A549 (cell line): ENCODE measurements around the gene LGALS7. TPM values are rescaled to one million over a fixed set of nuclear protein-coding genes. Genes with fewer than 3 reads are reported as not detected.
A peak's percentile ranks its signal among the peaks of the same experiment; 100 is the strongest.

Experiments
- ATAC-seq, 2 experiments: fragments of 200-7000 bp in 1 of 2; fragments of >200 bp in 1 of 2; cut with Nextera tagmentation in 1 of 2; cut with Tn5 transposase in 1 of 2; 3 replicates each; pipeline versions ENCODE4 v1.8.0 to v1.9.1; 2018 to 2020; ENCODE audit warnings: mild to moderate bottlenecking in 1 of 2, moderate library complexity in 1 of 2
- CTCF ChIA-PET: fragments of 300-600 bp; sonication (Branson Sonifier 250); formaldehyde crosslinking; extraction: SDS; loops from one replicate; lab custom pipeline; 2021; ENCODE audit warnings: antibody characterized with exemption, inconsistent platforms; lab: Yijun Ruan, JAX
- POLR2A ChIA-PET: fragments of 350-600 bp; formaldehyde crosslinking; extraction: SDS; loops from one replicate; lab custom pipeline; 2021; ENCODE audit warnings: antibody characterized with exemption, inconsistent platforms; lab: Yijun Ruan, JAX
- DNase-seq, 2 experiments: peaks; one replicate each; pipeline versions ENCODE4 v3.0.0 to v3.0.0-alpha.2; 2011 to 2016; ENCODE audit warnings: low read depth in 1 of 2, low spot score in 1 of 2
- FAIRE-seq: peaks from 2 replicates; lab custom pipeline; 2011; peaks lifted over from hg19 to GRCh38; lab: Jason Lieb, UNC
- H3K27ac ChIP-seq, 2 experiments: fragments of >200 bp; sonication (Bioruptor Twin); formaldehyde crosslinking; 3 replicates each; pipeline ENCODE4 v1.5.1; 2016 to 2017
- H3K4me1 ChIP-seq: fragments of >200 bp; sonication (Bioruptor Twin); formaldehyde crosslinking; 3 replicates; pipeline ENCODE4 v1.6.1; 2016
- H3K4me2 ChIP-seq: fragments of >200 bp; sonication (Bioruptor Twin); formaldehyde crosslinking; 3 replicates; pipeline ENCODE4 v1.6.1; 2016
- H3K4me3 ChIP-seq: fragments of >200 bp; sonication (Bioruptor Twin); formaldehyde crosslinking; 3 replicates; pipeline ENCODE4 v1.5.1; 2016
- H3K9me3 ChIP-seq: fragments of >200 bp; sonication (Bioruptor Twin); formaldehyde crosslinking; 3 replicates; pipeline ENCODE4 v1.6.1; 2016
- CBX2 ChIP-seq: fragments of 200-600 bp; sonication (generic); IDR thresholded peaks from 2 replicates; pipeline ENCODE4 v1.6.1; 2016; ENCODE audit warnings: low read depth, mild to moderate bottlenecking, borderline replicate concordance
- CBX8 ChIP-seq: fragments of 200-600 bp; sonication (generic); IDR thresholded peaks from 2 replicates; pipeline ENCODE4 v1.6.1; 2016
- CHD2 ChIP-seq: fragments of 150-350 bp; IDR thresholded peaks from 2 replicates; pipeline ENCODE4 v1.6.1; 2014; ENCODE audit warnings: low read length; ENCODE audit not compliant: partially characterized antibody
- EHF ChIP-seq: fragments of 250-450 bp; sonication (Bioruptor Pico); IDR thresholded peaks from 2 replicates; pipeline ENCODE4 v1.5.0; 2020; ENCODE audit warnings: mild to moderate bottlenecking
- FOSL2 ChIP-seq, 2 experiments: fragments of 450-650 bp in 1 of 2; fragments of >200 bp in 1 of 2; sonication (Bioruptor Twin) in 1 of 2; formaldehyde crosslinking; IDR thresholded peaks; 2 replicates each; pipeline versions ENCODE4 v1.5.0 to v1.6.1; 2016 to 2020; ENCODE audit warnings: mild to moderate bottlenecking in 1 of 2, moderate library complexity in 1 of 2
- FOXS1 ChIP-seq: fragments of 250-450 bp; sonication (Bioruptor Pico); IDR thresholded peaks from 2 replicates; pipeline ENCODE4 v1.5.0; 2020; ENCODE audit warnings: mild to moderate bottlenecking, moderate library complexity
- HDAC2 ChIP-seq: fragments of 200-600 bp; sonication (generic); IDR thresholded peaks from 2 replicates; pipeline ENCODE4 v1.6.1; 2016
- HEYL ChIP-seq: fragments of 250-450 bp; sonication (Bioruptor Pico); IDR thresholded peaks from 2 replicates; pipeline ENCODE4 v1.8.0; 2021; ENCODE audit warnings: mild to moderate bottlenecking, moderate library complexity
- HOXA7 ChIP-seq: fragments of 250-450 bp; sonication (Bioruptor Pico); IDR thresholded peaks from 2 replicates; pipeline ENCODE4 v1.5.0; 2020; ENCODE audit warnings: mild to moderate bottlenecking, moderate library complexity
- HOXB5 ChIP-seq: fragments of 250-450 bp; sonication (Bioruptor Pico); IDR thresholded peaks from 2 replicates; pipeline ENCODE4 v1.5.0; 2020; ENCODE audit warnings: mild to moderate bottlenecking, moderate library complexity
- JUN ChIP-seq, 2 experiments: fragments of >200 bp; sonication (Bioruptor Twin); formaldehyde crosslinking; IDR thresholded peaks; 2 replicates in 1 of 2; 3 replicates in 1 of 2; pipeline ENCODE4 v1.6.1; 2016 to 2017
- JUNB ChIP-seq: fragments of >200 bp; sonication (Bioruptor Twin); formaldehyde crosslinking; IDR thresholded peaks from 2 replicates; pipeline ENCODE4 v1.6.1; 2016
- KDM1A ChIP-seq: fragments of 200-600 bp; sonication (generic); IDR thresholded peaks from 2 replicates; pipeline ENCODE4 v1.6.1; 2016; ENCODE audit warnings: low read depth, mild to moderate bottlenecking
- KDM5A ChIP-seq: fragments of 200-600 bp; sonication (generic); IDR thresholded peaks from 2 replicates; pipeline ENCODE4 v1.6.1; 2016; ENCODE audit warnings: antibody characterized with exemption, mild to moderate bottlenecking
- MYC ChIP-seq: IDR thresholded peaks from 2 replicates; pipeline ENCODE4 v1.6.1; 2012; ENCODE audit warnings: mild to moderate bottlenecking, inconsistent platforms, low read length, improper control_type of control experiment, borderline replicate concordance
- RARB ChIP-seq: fragments of 250-450 bp; sonication (Bioruptor Pico); IDR thresholded peaks from 2 replicates; pipeline ENCODE4 v1.8.0; 2021; ENCODE audit warnings: mild to moderate bottlenecking, moderate library complexity
- RCOR1 ChIP-seq: fragments of 150-350 bp; IDR thresholded peaks from 2 replicates; pipeline ENCODE4 v1.6.1; 2014; ENCODE audit warnings: antibody characterized with exemption, low read length, low read depth
- RFX5 ChIP-seq: fragments of 450-650 bp; IDR thresholded peaks from 2 replicates; pipeline ENCODE4 v1.7.1; 2014; ENCODE audit warnings: antibody characterized with exemption, mild to moderate bottlenecking, moderate library complexity
- RNF2 ChIP-seq: fragments of 200-600 bp; sonication (generic); IDR thresholded peaks from 2 replicates; pipeline ENCODE4 v1.6.1; 2016; ENCODE audit warnings: low read depth, mild to moderate bottlenecking, antibody characterized with exemption, moderate library complexity, borderline replicate concordance
- SMC3 ChIP-seq: fragments of >200 bp; sonication (Bioruptor Twin); formaldehyde crosslinking; IDR thresholded peaks from 3 replicates; pipeline ENCODE4 v1.6.1; 2018; ENCODE audit warnings: inconsistent platforms
- TFCP2L1 ChIP-seq: fragments of 250-450 bp; sonication (Bioruptor Pico); IDR thresholded peaks from 2 replicates; pipeline ENCODE4 v1.5.0; 2021; ENCODE audit warnings: mild to moderate bottlenecking
- TP53 ChIP-seq: fragments of 250-450 bp; sonication (Bioruptor Pico); IDR thresholded peaks from 2 replicates; pipeline ENCODE4 v1.5.0; 2021; ENCODE audit warnings: mild to moderate bottlenecking, moderate library complexity
- ZSCAN20 ChIP-seq: fragments of 250-450 bp; sonication (Bioruptor Pico); IDR thresholded peaks from 2 replicates; pipeline ENCODE4 v1.8.0; 2022; ENCODE audit warnings: mild to moderate bottlenecking, moderate library complexity
- WGBS: methylation state at CpG from one replicate; pipeline ENCODE4 v1.1.6; 2017; ENCODE audit errors: missing lambda C conversion rate; 5-methylcytosine and 5-hydroxymethylcytosine counted together
- polyA plus RNA-seq, 4 experiments: library from polyadenylated mRNA; depleted of rRNA in 3 of 4; stranded (reverse); fragments of >200 nt; fragmentation: RNase III in 1 of 4; extraction: RNeasy Plus Mini Kit Qiagen cat#74134 plus additional on column Dnase treatment in 1 of 4; gene quantifications; 2 replicates in 3 of 4; 3 replicates in 1 of 4; pipeline ENCODE4 v1.2.3, GENCODE V29; 2011 to 2017
- TF ChIP-seq, protein P1 (sequence below): IDR thresholded peaks from 2 replicates; pipeline ENCODE4 v1.6.1; 2012
- TF ChIP-seq, protein P2 (sequence below): IDR thresholded peaks from 2 replicates; pipeline ENCODE4 v1.6.1; 2012
- TF ChIP-seq, protein P3 (sequence below): fragments of >200 bp; sonication (Bioruptor Twin); formaldehyde crosslinking; IDR thresholded peaks from 2 replicates; pipeline ENCODE4 v1.6.1; 2016
- TF ChIP-seq, protein P4 (sequence below): fragments of 250-450 bp; sonication (Bioruptor Pico); IDR thresholded peaks from 2 replicates; pipeline ENCODE4 v1.5.0; 2021; ENCODE audit warnings: mild to moderate bottlenecking, moderate library complexity, borderline replicate concordance

The LGALS7 gene
- polyA plus RNA-seq, 2 of the 4 experiments (the other 2 are of a cell fraction): not detected

DNA sequence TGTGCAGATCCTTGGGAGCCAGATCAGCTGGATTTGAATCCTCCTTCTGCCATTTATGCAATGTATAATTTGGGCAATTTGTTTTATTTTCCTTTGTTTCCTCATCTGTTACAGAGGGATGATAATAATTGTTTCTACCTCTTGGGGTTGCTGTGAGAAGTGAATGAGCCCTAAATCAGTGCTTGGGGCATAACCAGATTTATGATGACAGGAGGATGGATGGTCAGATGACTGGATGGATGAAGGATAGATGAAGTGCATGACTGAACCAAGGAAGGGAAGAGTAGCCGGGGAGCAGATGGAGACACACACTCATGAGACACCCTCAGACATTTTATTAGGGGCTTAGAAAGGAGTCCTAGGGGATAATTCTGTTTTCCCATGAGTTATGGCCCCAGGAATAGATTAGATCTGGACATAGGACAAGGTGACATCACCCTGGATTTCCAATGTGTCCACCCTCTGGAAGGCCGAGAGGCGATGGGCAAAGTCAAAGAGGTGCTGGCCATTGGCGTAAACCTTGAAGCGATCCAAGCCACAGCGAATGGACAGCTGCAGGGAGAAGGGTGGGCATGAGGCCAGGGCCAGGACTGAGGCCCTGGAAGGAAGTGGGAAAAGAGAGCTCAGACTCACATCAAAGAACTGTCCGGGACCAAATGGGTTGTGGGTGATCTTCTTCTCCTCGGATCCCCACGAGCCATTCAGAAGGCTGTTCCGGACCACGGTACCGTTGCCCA, 28.2 kb upstream of the LGALS7 start:
- peak in 1 of 2 experiments; percentile 8; a peak in 1 of 6 replicates for ATAC-seq
- H3K4me1 ChIP-seq: peaks cover 19% of the 10 kb centered on the region
- TF ChIP-seq FOXS1 (CRISPR knock-in tag) (no peak), CBX8 (no peak)
- TF ChIP-seq, all 56 proteins: peak for 0
- CTCF ChIA-PET: interaction anchor here (0.7 to 3.2 kb wide), 8 partner anchors 8 to 69 kb away, joined by 3 to 12 read pairs (median 3); partner anchors contain the start of gene LGALS4
- no peak for DNase-seq
- Histone ChIP-seq H3K27ac (peak overlapping the region in 1 of 2 experiments; percentile 14; a peak in 2 of 6 replicates), H3K4me2 (no peak overlapping the region), H3K4me3 (no peak overlapping the region), H3K9me3 (no peaks in the 10 kb centered on the region; the same call in 2 of the 3 replicates)
- POLR2A ChIA-PET: interaction anchor here (1.2 kb wide), 1 partner anchor 13 kb away, joined by 3 read pairs; no protein-coding TSS in a partner anchor
- WGBS: 91% methylated on average over 12 of the region's 12 CpGs
- FAIRE-seq: peak; percentile 96

DNA sequence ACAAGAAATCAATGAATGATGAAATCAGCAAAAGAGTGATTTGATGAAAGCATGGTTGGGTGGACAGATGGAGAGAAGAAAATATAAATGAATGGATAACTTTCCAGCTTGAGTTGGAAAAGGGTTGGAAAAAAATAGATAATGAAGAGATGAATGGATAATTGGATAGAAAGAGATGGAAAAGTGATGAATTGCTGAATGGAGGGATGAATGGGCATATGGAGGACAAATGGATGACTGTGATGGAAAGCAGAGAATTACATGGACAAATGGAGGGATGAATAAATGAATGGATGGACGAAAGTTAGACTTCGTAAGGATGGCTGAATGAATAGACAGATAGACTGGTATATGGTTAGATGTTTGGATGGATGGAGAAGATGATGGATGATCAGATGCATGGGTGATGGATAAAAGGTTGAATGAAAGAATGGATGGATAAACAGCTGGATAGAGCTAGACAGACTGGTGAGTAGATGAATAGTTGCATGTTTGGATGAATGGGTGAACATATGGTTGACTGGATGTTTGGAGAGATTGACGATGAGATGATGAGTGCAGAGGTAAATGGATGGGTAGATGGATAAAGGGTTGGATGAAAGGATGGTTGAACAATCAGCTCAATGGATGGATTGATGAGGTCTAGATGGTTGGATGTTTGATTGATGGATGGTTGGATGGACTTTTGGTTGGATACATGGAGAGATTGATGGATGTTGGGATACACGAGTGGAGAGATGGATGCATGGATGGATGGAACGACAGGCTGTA, 27.4 kb upstream of the LGALS7 start:
- ChIA-PET CTCF (interaction anchor here (0.6 to 3.2 kb wide), 15 partner anchors 9 to 398 kb away, joined by 3 to 12 read pairs (median 4); partner anchors contain the start of genes FAM98C and LGALS4), POLR2A (interaction anchor here (2.1 kb wide), 1 partner anchor 31 kb away, joined by 8 read pairs; the partner anchor contains the start of gene ECH1)
- Histone ChIP-seq H3K4me3 (no peak overlapping the region), H3K4me1 (peaks cover 18% of the 10 kb centered on the region), H3K27ac (peak overlapping the region; percentile 79 to 81; a peak in 4 of 6 replicates), H3K4me2 (no peak overlapping the region)
- peak; percentile 76 for FAIRE-seq
- no peak for ATAC-seq
- no peak for DNase-seq
- WGBS: 82% methylated on average over 5 of the region's 5 CpGs
- TF ChIP-seq FOXS1 (CRISPR knock-in tag): no peak
- TF ChIP-seq TP53 (CRISPR knock-in tag): no peak
- no peak for TF ChIP-seq TFCP2L1 (CRISPR knock-in tag)
- TF ChIP-seq, protein P1, sequence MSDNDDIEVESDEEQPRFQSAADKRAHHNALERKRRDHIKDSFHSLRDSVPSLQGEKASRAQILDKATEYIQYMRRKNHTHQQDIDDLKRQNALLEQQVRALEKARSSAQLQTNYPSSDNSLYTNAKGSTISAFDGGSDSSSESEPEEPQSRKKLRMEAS: no peak
- no peak for TF ChIP-seq JUNB
- TF ChIP-seq RFX5: no peak
- TF ChIP-seq HDAC2: no peak
- TF ChIP-seq CBX2: no peak
- TF ChIP-seq KDM5A: no peak
- no peak for TF ChIP-seq HOXA7 (CRISPR knock-in tag)
- no peak for TF ChIP-seq RNF2
- no peak for TF ChIP-seq ZSCAN20
- TF ChIP-seq HEYL (CRISPR knock-in tag): no peak
- TF ChIP-seq RARB: no peak
- TF ChIP-seq EHF: no peak
- no peak for TF ChIP-seq CHD2
- no peak for TF ChIP-seq MYC
- no peak for TF ChIP-seq RCOR1
- no peak for TF ChIP-seq HOXB5
- no peak for TF ChIP-seq JUN (IDR thresholded peaks at IDR 0.05)
- TF ChIP-seq, all 56 proteins: peak for 0
- H3K9me3 ChIP-seq: no peaks in the 10 kb centered on the region; the same call in 2 of the 3 replicates

DNA sequence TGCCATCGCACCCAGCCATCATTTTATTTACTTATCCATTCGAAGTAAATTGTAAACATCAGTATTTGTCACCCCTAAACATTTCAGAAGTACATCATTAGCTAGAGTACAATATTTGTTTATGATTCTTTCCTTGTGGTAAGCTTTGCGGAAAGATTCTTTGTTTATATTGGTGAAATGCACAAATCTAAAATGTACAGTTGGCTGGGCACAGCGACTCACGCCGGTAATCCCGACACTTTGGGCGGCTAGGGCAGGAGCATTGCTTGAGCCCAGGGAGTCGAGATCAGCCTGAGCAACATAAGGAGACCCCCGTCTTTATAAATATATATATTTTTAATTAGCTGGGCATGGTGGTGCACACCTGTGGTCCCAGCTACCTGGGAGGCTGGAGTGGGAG, 25.8 kb upstream of the LGALS7 start:
- Histone ChIP-seq H3K4me2 (peak overlapping the region; percentile 54), H3K27ac (peak overlapping the region; percentile 79 to 81), H3K9me3 (no peaks in the 10 kb centered on the region; the same call in 2 of the 3 replicates), H3K4me3 (no peak overlapping the region), H3K4me1 (peaks cover 18% of the 10 kb centered on the region)
- no peak for DNase-seq
- CTCF ChIA-PET: interaction anchor here (0.6 to 3.2 kb wide), 18 partner anchors 11 to 165 kb away, joined by 3 to 12 read pairs (median 4); partner anchors contain the start of gene LGALS4
- POLR2A ChIA-PET: interaction anchor here (0.6 to 2.1 kb wide), 4 partner anchors 33 to 180 kb away, joined by 3 to 8 read pairs (median 6); partner anchors contain the start of genes ECH1 and EIF3K
- no peak; a peak in 1 of 6 replicates for ATAC-seq
- WGBS: 41% methylated on average over 10 of the region's 10 CpGs
- FAIRE-seq: no peak
- TF ChIP-seq, protein P2, sequence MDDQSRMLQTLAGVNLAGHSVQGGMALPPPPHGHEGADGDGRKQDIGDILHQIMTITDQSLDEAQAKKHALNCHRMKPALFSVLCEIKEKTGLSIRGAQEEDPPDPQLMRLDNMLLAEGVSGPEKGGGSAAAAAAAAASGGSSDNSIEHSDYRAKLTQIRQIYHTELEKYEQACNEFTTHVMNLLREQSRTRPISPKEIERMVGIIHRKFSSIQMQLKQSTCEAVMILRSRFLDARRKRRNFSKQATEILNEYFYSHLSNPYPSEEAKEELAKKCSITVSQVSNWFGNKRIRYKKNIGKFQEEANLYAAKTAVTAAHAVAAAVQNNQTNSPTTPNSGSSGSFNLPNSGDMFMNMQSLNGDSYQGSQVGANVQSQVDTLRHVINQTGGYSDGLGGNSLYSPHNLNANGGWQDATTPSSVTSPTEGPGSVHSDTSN: no peak
- TF ChIP-seq KDM1A (no peak), CBX8 (no peak), SMC3 (no peak), FOSL2 (IDR thresholded peaks at IDR 0.05) (no peak), FOSL2 (CRISPR knock-in tag; IDR thresholded peaks at IDR 0.05) (no peak), RNF2 (no peak), JUN (IDR thresholded peaks at IDR 0.05) (no peak), HOXB5 (no peak)
- TF ChIP-seq, protein P3, sequence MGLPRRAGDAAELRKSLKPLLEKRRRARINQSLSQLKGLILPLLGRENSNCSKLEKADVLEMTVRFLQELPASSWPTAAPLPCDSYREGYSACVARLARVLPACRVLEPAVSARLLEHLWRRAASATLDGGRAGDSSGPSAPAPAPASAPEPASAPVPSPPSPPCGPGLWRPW: no peak
- TF ChIP-seq, protein P4, sequence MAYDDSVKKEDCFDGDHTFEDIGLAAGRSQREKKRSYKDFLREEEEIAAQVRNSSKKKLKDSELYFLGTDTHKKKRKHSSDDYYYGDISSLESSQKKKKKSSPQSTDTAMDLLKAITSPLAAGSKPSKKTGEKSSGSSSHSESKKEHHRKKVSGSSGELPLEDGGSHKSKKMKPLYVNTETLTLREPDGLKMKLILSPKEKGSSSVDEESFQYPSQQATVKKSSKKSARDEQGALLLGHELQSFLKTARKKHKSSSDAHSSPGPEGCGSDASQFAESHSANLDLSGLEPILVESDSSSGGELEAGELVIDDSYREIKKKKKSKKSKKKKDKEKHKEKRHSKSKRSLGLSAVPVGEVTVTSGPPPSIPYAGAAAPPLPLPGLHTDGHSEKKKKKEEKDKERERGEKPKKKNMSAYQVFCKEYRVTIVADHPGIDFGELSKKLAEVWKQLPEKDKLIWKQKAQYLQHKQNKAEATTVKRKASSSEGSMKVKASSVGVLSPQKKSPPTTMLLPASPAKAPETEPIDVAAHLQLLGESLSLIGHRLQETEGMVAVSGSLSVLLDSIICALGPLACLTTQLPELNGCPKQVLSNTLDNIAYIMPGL (CRISPR knock-in tag): no peak
